H1 (cell line): Measurements from ENCODE around the gene CLTCL1. TPM values are rescaled to one million over a fixed set of nuclear protein-coding genes. Genes with fewer than 3 reads are reported as not detected.

Source experiments
- CTCF ChIA-PET: fragments of 300-600 bp; sonication (Branson Sonifier 250); formaldehyde crosslinking; loops from one replicate; lab custom pipeline; 2021; ENCODE audit not compliant: partially characterized antibody; lab: Charles Lee
- POLR2A ChIA-PET: fragments of 300-600 bp; sonication (Branson Sonifier 250); formaldehyde crosslinking; loops from one replicate; lab custom pipeline; 2021; ENCODE audit warnings: inconsistent platforms; ENCODE audit not compliant: partially characterized antibody; lab: Charles Lee
- DNase-seq, 2 experiments: peaks; one replicate each; pipeline versions ENCODE4 v3.0.0 to v3.0.0-alpha.2; 2010 to 2022; ENCODE audit warnings: low spot score in 2 of 2, low read depth in 1 of 2, mixed read lengths in 1 of 2
- FAIRE-seq: peaks from 2 replicates; lab custom pipeline; 2011; peaks lifted over from hg19 to GRCh38; lab: Jason Lieb, UNC
- H2AFZ ChIP-seq: 2 replicates; pipeline ENCODE4 v1.8.1; 2012; ENCODE audit warnings: low read length, inconsistent platforms
- H2AK5ac ChIP-seq: 2 replicates; pipeline ENCODE4 v1.6.1; 2013; ENCODE audit warnings: low read depth, low read length
- H2BK120ac ChIP-seq: replicated peaks from 2 replicates; pipeline ENCODE3; 2013; ENCODE audit warnings: low read depth, low read length, inconsistent platforms
- H2BK12ac ChIP-seq: 2 replicates; pipeline ENCODE4 v1.6.1; 2013; ENCODE audit warnings: low read depth, low read length
- H2BK15ac ChIP-seq: 2 replicates; pipeline ENCODE4 v1.6.1; 2013; ENCODE audit warnings: low read length
- H2BK20ac ChIP-seq: 2 replicates; pipeline ENCODE4 v1.6.1; 2013; ENCODE audit warnings: low read length
- H2BK5ac ChIP-seq: 2 replicates; pipeline ENCODE4 v1.6.1; 2013; ENCODE audit warnings: low read depth, low read length
- H3K14ac ChIP-seq: 2 replicates; pipeline ENCODE4 v1.6.1; 2013; ENCODE audit warnings: inconsistent platforms; ENCODE audit not compliant: insufficient read length
- H3K18ac ChIP-seq: 2 replicates; pipeline ENCODE4 v1.6.1; 2013; ENCODE audit warnings: low read length; ENCODE audit errors: extremely low read depth
- H3K23ac ChIP-seq: 2 replicates; pipeline ENCODE4 v1.6.1; 2013; ENCODE audit warnings: inconsistent platforms; ENCODE audit not compliant: insufficient read length
- H3K23me2 ChIP-seq: 2 replicates; pipeline ENCODE4 v1.6.1; 2013; ENCODE audit warnings: low read depth, low read length
- H3K27ac ChIP-seq: 2 replicates; pipeline ENCODE4 v1.6.1; 2011; ENCODE audit warnings: low read depth, low read length, inconsistent platforms
- H3K27me3 ChIP-seq, 4 experiments: replicated peaks in 1 of 4; 1 replicate in 1 of 4; 2 replicates in 3 of 4; pipeline versions ENCODE4 v1.6.1 to v1.8.1; 2011 to 2013; ENCODE audit warnings: low read length in 3 of 4, mild to moderate bottlenecking in 3 of 4, inconsistent platforms in 2 of 4, mixed read lengths in 2 of 4, moderate library complexity in 1 of 4; ENCODE audit not compliant: control insufficient read depth in 3 of 4, insufficient read depth in 3 of 4; ENCODE audit errors: extremely low read depth in 1 of 4
- H3K36me3 ChIP-seq, 4 experiments: 2 replicates each; pipeline versions ENCODE4 v1.6.1 to v1.8.1; 2011 to 2013; ENCODE audit warnings: mild to moderate bottlenecking in 4 of 4, low read length in 3 of 4, moderate library complexity in 2 of 4, control low read depth in 1 of 4, inconsistent platforms in 1 of 4; ENCODE audit not compliant: insufficient read depth in 4 of 4, control insufficient read depth in 2 of 4
- H3K4ac ChIP-seq: replicated peaks from 2 replicates; pipeline ENCODE3; 2013; ENCODE audit warnings: low read length, low read depth, mixed read lengths, inconsistent platforms; ENCODE audit not compliant: insufficient read length
- H3K4me1 ChIP-seq, 4 experiments: replicated peaks in 1 of 4; 1 replicate in 1 of 4; 2 replicates in 3 of 4; pipeline versions ENCODE4 v1.6.1 to v1.8.1; 2011 to 2013; ENCODE audit warnings: low read length in 3 of 4, inconsistent platforms in 2 of 4, mixed read lengths in 1 of 4; ENCODE audit not compliant: insufficient read depth in 4 of 4, control insufficient read depth in 3 of 4
- H3K4me2 ChIP-seq, 2 experiments: 2 replicates each; pipeline versions ENCODE4 v1.6.1 to v1.8.1; 2011 to 2013; ENCODE audit warnings: low read depth in 2 of 2, low read length in 2 of 2, control low read depth in 1 of 2, inconsistent platforms in 1 of 2, mild to moderate bottlenecking in 1 of 2; ENCODE audit not compliant: insufficient read depth in 1 of 2
- H3K4me3 ChIP-seq, 4 experiments: fragments of 200-600, 300-600 bp in 1 of 4; sonication (generic), shearing (Covaris generic), sonication (Bioruptor Twin) in 1 of 4; 2 replicates each; pipeline versions ENCODE4 v1.5.1 to v1.8.1; 2011 to 2016; ENCODE audit warnings: low read length in 4 of 4, low read depth in 3 of 4, control low read depth in 2 of 4, inconsistent platforms in 2 of 4, mild to moderate bottlenecking in 2 of 4, mixed read lengths in 1 of 4, moderate library complexity in 1 of 4; ENCODE audit not compliant: insufficient read depth in 2 of 4; ENCODE audit errors: extremely low read depth in 1 of 4
- H3K56ac ChIP-seq: replicated peaks from 2 replicates; pipeline ENCODE3; 2013; ENCODE audit warnings: low read depth, mild to moderate bottlenecking, mixed read lengths, low read length, inconsistent platforms; ENCODE audit not compliant: insufficient read length
- H3K79me1 ChIP-seq: 2 replicates; pipeline ENCODE4 v1.6.1; 2013; ENCODE audit warnings: low read depth, low read length, control low read depth
- H3K79me2 ChIP-seq, 2 experiments: 2 replicates each; pipeline versions ENCODE4 v1.6.1 to v1.8.1; 2012 to 2013; ENCODE audit warnings: low read length in 2 of 2, mild to moderate bottlenecking in 2 of 2, inconsistent platforms in 1 of 2; ENCODE audit not compliant: insufficient read depth in 2 of 2, control insufficient read depth in 1 of 2
- H3K9ac ChIP-seq, 4 experiments: replicated peaks in 1 of 4; 1 replicate in 1 of 4; 2 replicates in 3 of 4; pipeline versions ENCODE4 v1.6.1 to v1.8.1; 2011 to 2013; ENCODE audit warnings: low read depth in 3 of 4, low read length in 3 of 4, control low read depth in 2 of 4, mild to moderate bottlenecking in 2 of 4, moderate library complexity in 2 of 4, inconsistent platforms in 1 of 4; ENCODE audit errors: extremely low read depth in 1 of 4
- H3K9me3 ChIP-seq, 2 experiments: 2 replicates each; pipeline versions ENCODE4 v1.6.1 to v1.8.1; 2012 to 2013; ENCODE audit warnings: mild to moderate bottlenecking in 2 of 2, moderate library complexity in 2 of 2, control low read depth in 1 of 2, inconsistent platforms in 1 of 2, low read depth in 1 of 2, low read length in 1 of 2, mixed read lengths in 1 of 2; ENCODE audit not compliant: insufficient read depth in 2 of 2
- H4K20me1 ChIP-seq, 2 experiments: replicated peaks in 1 of 2; 2 replicates each; pipeline versions ENCODE3 to v1.8.1; 2011 to 2013; ENCODE audit warnings: inconsistent platforms in 2 of 2, low read length in 2 of 2, mild to moderate bottlenecking in 1 of 2; ENCODE audit not compliant: insufficient read depth in 2 of 2, control insufficient read depth in 1 of 2
- H4K5ac ChIP-seq: 2 replicates; pipeline ENCODE4 v1.6.1; 2013; ENCODE audit warnings: low read length, low read depth, mixed read lengths, inconsistent platforms; ENCODE audit not compliant: insufficient read length
- H4K8ac ChIP-seq: 2 replicates; pipeline ENCODE4 v1.8.0; 2013; ENCODE audit warnings: mild to moderate bottlenecking, moderate library complexity, low read length, inconsistent platforms; ENCODE audit not compliant: insufficient read depth; ENCODE audit errors: extremely low read depth
- H4K91ac ChIP-seq: replicated peaks from 2 replicates; pipeline ENCODE3; 2013; ENCODE audit warnings: low read length, mixed read lengths, inconsistent platforms; ENCODE audit not compliant: insufficient read length
- BCL11A ChIP-seq, 2 experiments: IDR thresholded peaks; one replicate each; pipeline ENCODE4 v1.6.1; 2011; ENCODE audit warnings: low read depth in 2 of 2, low read length in 2 of 2, mild to moderate bottlenecking in 2 of 2
- CHD2 ChIP-seq: IDR thresholded peaks from 2 replicates; pipeline ENCODE4 v1.6.1; 2012; ENCODE audit warnings: low read length, improper control_type of control experiment
- CREB1 ChIP-seq: IDR thresholded peaks from 2 replicates; pipeline ENCODE4 v1.6.1; 2012; ENCODE audit warnings: inconsistent platforms
- GABPA ChIP-seq: IDR thresholded peaks from 2 replicates; pipeline ENCODE4 v1.6.1; 2011; ENCODE audit warnings: mild to moderate bottlenecking, low read length, moderate library complexity, borderline replicate concordance; ENCODE audit not compliant: insufficient read depth
- GTF2F1 ChIP-seq: IDR thresholded peaks from 2 replicates; pipeline ENCODE4 v1.6.1; 2012; ENCODE audit warnings: low read depth, low read length, improper control_type of control experiment, borderline replicate concordance
- HDAC2 ChIP-seq, 2 experiments: fragments of 300-600 bp in 1 of 2; sonication (generic) in 1 of 2; IDR thresholded peaks; 2 replicates each; pipeline ENCODE4 v1.6.1; 2011 to 2012; ENCODE audit warnings: low read depth in 2 of 2, low read length in 2 of 2, mild to moderate bottlenecking in 2 of 2, moderate library complexity in 2 of 2, borderline replicate concordance in 1 of 2, inconsistent platforms in 1 of 2
- HDAC6 ChIP-seq: IDR thresholded peaks from one replicate; pipeline ENCODE4 v1.7.1; 2012; ENCODE audit warnings: low read depth, mild to moderate bottlenecking, inconsistent platforms, low read length, moderate library complexity
- KDM1A ChIP-seq: fragments of 200-600, 300-600 bp; sonication (generic); IDR thresholded peaks from 2 replicates; pipeline ENCODE4 v1.7.1; 2016; ENCODE audit warnings: mild to moderate bottlenecking, low read length, borderline replicate concordance
- KDM4A ChIP-seq: IDR thresholded peaks from one replicate; pipeline ENCODE4 v1.7.1; 2012; ENCODE audit warnings: low read depth, mild to moderate bottlenecking, moderate library complexity, low read length, inconsistent platforms; ENCODE audit not compliant: severe bottlenecking
- POLR2A ChIP-seq, 2 experiments: IDR thresholded peaks; 1 replicate in 1 of 2; 2 replicates in 1 of 2; pipeline ENCODE4 v1.6.1; 2011; ENCODE audit warnings: low read depth in 2 of 2, low read length in 2 of 2, mild to moderate bottlenecking in 2 of 2; ENCODE audit errors: control extremely low read depth in 1 of 2
- POU5F1 ChIP-seq: IDR thresholded peaks from 2 replicates; pipeline ENCODE4 v1.6.1; 2011; ENCODE audit warnings: low read depth, mild to moderate bottlenecking, low read length, moderate library complexity
- TAF1 ChIP-seq: IDR thresholded peaks from 2 replicates; pipeline ENCODE4 v1.6.1; 2011; ENCODE audit warnings: mild to moderate bottlenecking, low read depth, low read length
- WGBS, 2 experiments: shearing (Covaris generic) in 1 of 2; methylation state at CpG; one replicate each; pipeline versions ENCODE4 v1.1.6 to v1.1.7; 2013 to 2015; ENCODE audit warnings: low lambda C conversion rate in 2 of 2, mixed read lengths in 2 of 2, inconsistent platforms in 1 of 2, low coverage in 1 of 2, missing lambda C conversion rate in 1 of 2; ENCODE audit not compliant: insufficient replicate concordance in 2 of 2, insufficient coverage in 1 of 2, insufficient read length in 1 of 2; ENCODE audit errors: extremely low coverage in 1 of 2, missing lambda C conversion rate in 1 of 2; 5-methylcytosine and 5-hydroxymethylcytosine counted together
- polyA plus RNA-seq, 7 experiments: library from polyadenylated mRNA; depleted of rRNA in 3 of 7; stranded (reverse) in 5 of 7; unstranded in 2 of 7; fragments of >200 nt in 5 of 7; fragments of 200-250 nt in 2 of 7; gene quantifications; 1 replicate in 5 of 7; 2 replicates in 1 of 7; 4 replicates in 1 of 7; pipeline versions ENCODE4 v1.2.1 to v1.2.3, GENCODE V29; 2011 to 2013; ENCODE audit warnings: missing spikeins in 2 of 7, mixed read lengths in 2 of 7
- total RNA-seq: library from RNA; stranded (reverse); fragmentation: NEBNext Ultra II Directional; extraction: Animal tissue kit (Norgen Biotek cat#: 25700); gene quantifications from 2 replicates; pipeline ENCODE4 v1.2.1, GENCODE V29; 2021

The CLTCL1 gene
- total and polyA plus RNA-seq, 2 of the 8 experiments (the other 6 are each of a cell fraction or from before 2014, with no cell fraction given), result 12.4 to 17.0 TPM

- no peaks in the 10 kb centered on the region for H3K79me1 ChIP-seq
- H3K4me1 ChIP-seq, result peaks cover 0 to 7% (median 5%) of the 10 kb centered on the region in 4 experiments; a peak in 5 of 7 replicates
- H3K9ac ChIP-seq, result no peak overlapping the region
- no peak overlapping the region for H2AFZ ChIP-seq
- H4K5ac ChIP-seq, result no peak overlapping the region
- no peak overlapping the region for H3K14ac ChIP-seq
- no peak overlapping the region for H2BK120ac ChIP-seq
- no peak overlapping the region for H2BK5ac ChIP-seq
- H3K18ac ChIP-seq, result no peak overlapping the region
- no peak overlapping the region for H2BK12ac ChIP-seq
- ChIA-PET CTCF (interaction anchor here (0.7 to 1.3 kb wide), 2 partner anchors 17 to 1295 kb away, joined by 3 to 6 read pairs; no protein-coding TSS in a partner anchor), POLR2A (no interaction called here)
- peaks cover 7% of the 10 kb centered on the region; the same call in 1 of the 2 replicates for H3K23me2 ChIP-seq
- no peak overlapping the region for H4K8ac ChIP-seq
- peaks cover 0 to 12% (median 0%) of the 10 kb centered on the region in 4 experiments; a peak in 1 of 8 replicates for H3K36me3 ChIP-seq
- H3K4me3 ChIP-seq, result no peak overlapping the region
- 0 out of 4 replicates have a peak, but pooled peaks cover 0 to 6% of the 10 kb centered on the region in 2 experiments for H3K9me3 ChIP-seq
- no peak overlapping the region for H3K56ac ChIP-seq
- peaks cover 2 to 12% of the 10 kb centered on the region in 2 experiments for H4K20me1 ChIP-seq
- FAIRE-seq, result no peak
- no peak overlapping the region for H3K4ac ChIP-seq
- no peak overlapping the region for H2BK20ac ChIP-seq
- H3K4me2 ChIP-seq, result peak overlapping the region in 1 of 2 experiments; percentile 40; a peak in 1 of 4 replicates
- H3K27ac ChIP-seq, result no peak overlapping the region
- WGBS, 2 experiments, result 60% methylated on average over 9 of the region's 10 CpGs; no CpG with 5 or more reads in 1 of the 2 experiments
- peaks cover 52 to 70% (median 63%) of the 10 kb centered on the region in 4 experiments for H3K27me3 ChIP-seq
- no peak overlapping the region for H2BK15ac ChIP-seq
- no peak overlapping the region for H3K23ac ChIP-seq
- H3K79me2 ChIP-seq, result no peaks in the 10 kb centered on the region
- DNase-seq, result no peak
- no peak overlapping the region for H4K91ac ChIP-seq
- no peak overlapping the region for H2AK5ac ChIP-seq
- no peak for TF ChIP-seq HDAC6
- no peak for TF ChIP-seq GABPA
- no peak for TF ChIP-seq CREB1
- TF ChIP-seq HDAC2 (IDR thresholded peaks at IDR 0.05; ENCODE audit: borderline replicate concordance in 1 of 2, low read depth in 2 of 2, low read length in 2 of 2), result no peak
- no peak for TF ChIP-seq KDM4A
- no peak for TF ChIP-seq POLR2A (IDR thresholded peaks at IDR 0.05; ENCODE audit: control extremely low read depth in 1 of 2, low read depth in 2 of 2, low read length in 2 of 2)
- TF ChIP-seq POU5F1, result no peak
- no peak for TF ChIP-seq BCL11A (IDR thresholded peaks at IDR 0.05; ENCODE audit: low read depth in 2 of 2, low read length in 2 of 2)
- TF ChIP-seq KDM1A, result peak; percentile 81; the same call in 1 of the 2 replicates
- no peak for TF ChIP-seq CHD2
- TF ChIP-seq TAF1, result no peak
- no peak for TF ChIP-seq GTF2F1
Observed at GRCh38 chr22:19151329-19152191, 140.0 kb downstream of the CLTCL1 start.
